ENCODE data around the gene TMEM132E. TPM values are rescaled to one million over a fixed set of nuclear protein-coding genes. Genes with fewer than 3 reads are reported as not detected.
A peak's percentile ranks its signal among the peaks of the same experiment; 100 is the strongest.

TMEM132E gene
- total and polyA plus RNA-seq, 8 donors, result 0.04 to 1.1 (median 0.10) TPM; not detected in 2

DNA sequence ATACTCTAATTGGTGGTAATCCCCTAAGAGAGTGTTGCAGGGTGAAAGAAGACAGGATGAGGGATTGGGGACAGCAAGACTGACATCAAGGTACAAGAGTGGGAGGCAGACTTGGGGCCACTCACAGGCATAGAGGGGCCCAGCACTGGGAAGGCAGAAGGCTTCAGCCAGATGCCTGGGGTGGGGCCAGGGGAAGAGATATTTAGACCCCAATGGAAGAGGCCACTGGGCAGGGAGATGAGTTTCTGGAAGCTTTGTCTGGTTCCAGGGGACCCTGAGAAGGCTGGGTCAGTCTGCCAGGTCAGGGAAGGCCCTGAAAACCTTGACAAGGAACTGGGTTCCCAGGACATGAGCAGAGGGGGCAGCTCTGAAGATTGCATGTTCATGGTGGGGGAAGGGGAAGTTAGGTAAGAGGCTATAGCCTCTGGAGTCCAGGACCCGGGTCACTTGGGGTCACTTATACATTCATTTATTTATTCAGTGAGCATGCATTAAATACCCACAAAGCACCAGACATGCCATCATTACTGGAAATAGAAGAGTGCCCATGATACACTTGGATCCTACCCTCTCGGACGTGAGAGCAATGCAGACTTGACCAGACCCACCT lies 92.9 kb downstream of the TMEM132E start:
- 69 to 72% methylated on average over 3 of the region's 3 CpGs for WGBS, 2 donors
- H3K27ac ChIP-seq, result no peak overlapping the region
- no peak for TF ChIP-seq CTCF (IDR thresholded peaks at IDR 0.05)
- ATAC-seq, result no peak
- no peaks in the 10 kb centered on the region for H3K4me1 ChIP-seq
- intact Hi-C loops (cut with DNase I), result no loop called here
- H3K36me3 ChIP-seq, result no peaks in the 10 kb centered on the region
- no peak for DNase-seq
- no peak overlapping the region for H3K4me3 ChIP-seq
- H3K9me3 ChIP-seq, result no peaks in the 10 kb centered on the region
- no peaks in the 10 kb centered on the region for H3K27me3 ChIP-seq
- no peak for FAIRE-seq

DNA sequence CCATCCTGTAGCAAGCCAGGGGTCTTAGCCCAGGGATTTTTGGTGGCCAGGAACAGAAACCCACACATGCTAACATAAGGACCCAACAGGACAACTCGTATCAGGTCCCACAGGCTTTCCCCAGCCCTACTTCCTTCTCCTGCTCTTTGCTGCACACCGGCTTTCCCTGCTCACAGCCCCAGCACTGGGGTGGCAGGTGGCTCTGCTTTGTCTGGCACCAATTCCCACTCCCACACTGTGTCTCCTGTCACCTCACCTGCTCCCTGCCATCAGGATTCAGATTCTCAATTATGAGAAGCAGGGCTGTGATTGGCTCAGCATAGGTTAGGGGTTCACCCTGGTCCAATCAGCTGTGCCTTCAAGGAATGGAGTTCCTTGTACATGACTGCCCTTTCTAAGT lies 94.1 kb downstream of the TMEM132E start:
- H3K4me3 ChIP-seq, result no peak overlapping the region
- ATAC-seq (no peak), FAIRE-seq (no peak), DNase-seq (no peak)
- no peaks in the 10 kb centered on the region for H3K36me3 ChIP-seq
- no peak overlapping the region for H3K27ac ChIP-seq
- WGBS, 2 donors, result 71 to 89% methylated on average over 2 of the region's 2 CpGs
- no peak for TF ChIP-seq CTCF (IDR thresholded peaks at IDR 0.05)
- no peaks in the 10 kb centered on the region for H3K4me1 ChIP-seq
- intact Hi-C loops (cut with DNase I), result no loop called here
- no peaks in the 10 kb centered on the region for H3K27me3 ChIP-seq
- no peaks in the 10 kb centered on the region for H3K9me3 ChIP-seq

DNA sequence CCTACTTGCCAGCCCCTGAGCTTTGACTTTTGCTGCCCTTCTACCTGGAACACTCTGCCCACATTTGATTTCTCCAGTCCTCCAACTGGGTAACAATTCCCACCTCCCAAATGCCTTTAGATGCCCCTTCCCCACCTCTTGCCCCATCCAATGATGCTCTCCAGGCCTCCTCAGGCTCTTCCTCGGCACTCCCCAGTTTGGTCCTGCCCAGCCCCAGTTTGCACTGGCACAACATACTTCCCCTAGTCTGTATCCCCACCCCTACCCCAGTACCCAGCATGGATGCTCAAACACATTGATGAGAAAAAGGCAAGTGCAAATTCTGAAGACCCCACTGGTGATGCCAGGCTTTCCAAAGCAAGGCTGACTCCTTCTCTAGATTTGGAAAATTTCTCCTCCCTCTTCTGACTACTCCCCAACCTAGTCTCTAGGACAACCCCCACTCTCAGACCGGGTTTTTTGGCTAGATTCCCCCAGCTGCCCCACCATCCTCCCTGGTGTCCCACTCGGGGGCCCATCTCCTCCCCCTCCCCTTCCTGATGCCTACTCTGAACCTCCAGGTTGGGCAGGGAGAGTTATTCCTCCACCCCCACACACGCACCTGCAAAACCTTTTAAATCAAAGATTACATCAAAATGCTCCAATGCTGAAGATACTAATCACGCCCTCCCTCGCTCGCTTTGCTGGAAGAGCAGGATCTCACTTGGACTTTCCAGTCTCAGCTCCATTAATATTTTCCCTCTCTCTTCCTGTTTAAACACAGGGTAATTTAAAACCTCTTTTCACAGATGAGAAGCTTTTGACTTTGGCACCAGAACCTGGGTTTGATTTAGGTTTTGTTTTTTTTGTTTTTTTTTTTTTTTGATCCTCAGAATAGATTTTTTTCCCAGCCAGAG lies 94.9 kb downstream of the TMEM132E start:
- H3K9me3 ChIP-seq, result no peaks in the 10 kb centered on the region
- H3K4me1 ChIP-seq, result no peaks in the 10 kb centered on the region
- H3K36me3 ChIP-seq, result no peaks in the 10 kb centered on the region
- FAIRE-seq (no peak), DNase-seq (no peak), ATAC-seq (peak in 1 of 4 donors; percentile 66)
- H3K4me3 ChIP-seq, result no peak overlapping the region
- H3K27me3 ChIP-seq, result no peaks in the 10 kb centered on the region
- no peak for TF ChIP-seq CTCF (IDR thresholded peaks at IDR 0.05)
- H3K27ac ChIP-seq, result no peak overlapping the region
- intact Hi-C loops (cut with DNase I), result no loop called here
- 31 to 49% methylated on average over 7 of the region's 7 CpGs for WGBS, 2 donors

- Histone ChIP-seq H3K4me1 (no peaks in the 10 kb centered on the region), H3K27ac (no peak overlapping the region), H3K36me3 (no peaks in the 10 kb centered on the region), H3K4me3 (no peak overlapping the region), H3K9me3 (no peaks in the 10 kb centered on the region), H3K27me3 (no peaks in the 10 kb centered on the region)
- TF ChIP-seq CTCF (IDR thresholded peaks at IDR 0.05), result no peak
- no peak for FAIRE-seq
- no peak for ATAC-seq
- no peak for DNase-seq
- intact Hi-C loops (cut with DNase I), result no loop called here
Measured at GRCh38 chr17:34675143-34675542, 95.8 kb downstream of the TMEM132E start.

DNA sequence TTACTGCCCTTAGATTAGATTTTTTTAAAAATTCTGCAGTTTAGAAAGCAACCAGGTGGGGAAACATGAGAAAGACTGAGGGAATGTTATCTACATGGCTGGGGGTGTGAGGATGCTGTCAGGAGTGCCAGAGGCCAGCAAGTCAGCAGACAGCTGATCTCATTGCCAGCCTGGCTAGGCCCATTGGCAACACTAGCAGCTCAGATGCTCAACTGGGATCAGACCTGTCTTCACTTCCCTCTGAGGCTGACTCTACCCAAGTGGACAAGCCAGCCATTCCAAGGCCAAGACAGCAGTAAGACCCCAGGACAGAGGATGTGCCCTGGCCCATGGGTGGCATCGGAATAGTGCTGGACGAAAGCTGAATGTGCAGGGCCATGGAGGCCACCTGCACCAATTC lies 96.2 kb downstream of the TMEM132E start:
- 80 to 88% methylated on average over 2 of the region's 2 CpGs for WGBS, 2 donors
- Histone ChIP-seq H3K9me3 (no peaks in the 10 kb centered on the region), H3K4me3 (no peak overlapping the region), H3K4me1 (no peaks in the 10 kb centered on the region), H3K27ac (no peak overlapping the region), H3K36me3 (no peaks in the 10 kb centered on the region), H3K27me3 (no peaks in the 10 kb centered on the region)
- intact Hi-C loops (cut with DNase I), result no loop called here
- DNase-seq (no peak), ATAC-seq (no peak), FAIRE-seq (no peak)
- TF ChIP-seq CTCF (IDR thresholded peaks at IDR 0.05), result no peak
